Measurements from ENCODE around the gene CRB2.

Gene CRB2

GRCh38 chr9:123406016-123406415 lies 50.0 kb downstream of the CRB2 start:
- TF ChIP-seq, protein P1, sequence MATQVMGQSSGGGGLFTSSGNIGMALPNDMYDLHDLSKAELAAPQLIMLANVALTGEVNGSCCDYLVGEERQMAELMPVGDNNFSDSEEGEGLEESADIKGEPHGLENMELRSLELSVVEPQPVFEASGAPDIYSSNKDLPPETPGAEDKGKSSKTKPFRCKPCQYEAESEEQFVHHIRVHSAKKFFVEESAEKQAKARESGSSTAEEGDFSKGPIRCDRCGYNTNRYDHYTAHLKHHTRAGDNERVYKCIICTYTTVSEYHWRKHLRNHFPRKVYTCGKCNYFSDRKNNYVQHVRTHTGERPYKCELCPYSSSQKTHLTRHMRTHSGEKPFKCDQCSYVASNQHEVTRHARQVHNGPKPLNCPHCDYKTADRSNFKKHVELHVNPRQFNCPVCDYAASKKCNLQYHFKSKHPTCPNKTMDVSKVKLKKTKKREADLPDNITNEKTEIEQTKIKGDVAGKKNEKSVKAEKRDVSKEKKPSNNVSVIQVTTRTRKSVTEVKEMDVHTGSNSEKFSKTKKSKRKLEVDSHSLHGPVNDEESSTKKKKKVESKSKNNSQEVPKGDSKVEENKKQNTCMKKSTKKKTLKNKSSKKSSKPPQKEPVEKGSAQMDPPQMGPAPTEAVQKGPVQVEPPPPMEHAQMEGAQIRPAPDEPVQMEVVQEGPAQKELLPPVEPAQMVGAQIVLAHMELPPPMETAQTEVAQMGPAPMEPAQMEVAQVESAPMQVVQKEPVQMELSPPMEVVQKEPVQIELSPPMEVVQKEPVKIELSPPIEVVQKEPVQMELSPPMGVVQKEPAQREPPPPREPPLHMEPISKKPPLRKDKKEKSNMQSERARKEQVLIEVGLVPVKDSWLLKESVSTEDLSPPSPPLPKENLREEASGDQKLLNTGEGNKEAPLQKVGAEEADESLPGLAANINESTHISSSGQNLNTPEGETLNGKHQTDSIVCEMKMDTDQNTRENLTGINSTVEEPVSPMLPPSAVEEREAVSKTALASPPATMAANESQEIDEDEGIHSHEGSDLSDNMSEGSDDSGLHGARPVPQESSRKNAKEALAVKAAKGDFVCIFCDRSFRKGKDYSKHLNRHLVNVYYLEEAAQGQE (IDR thresholded peaks at IDR 0.05; ENCODE audit: insufficient replicate concordance, low read depth) = no peak
- TF ChIP-seq POLR2AphosphoS5 (IDR thresholded peaks at IDR 0.05; ENCODE audit: low read depth) (no peak), GABPA (IDR thresholded peaks at IDR 0.05; ENCODE audit: low read depth) (no peak), SPI1 (IDR thresholded peaks at IDR 0.05; ENCODE audit: borderline replicate concordance, low read depth) (no peak)
- TF ChIP-seq, protein P2, sequence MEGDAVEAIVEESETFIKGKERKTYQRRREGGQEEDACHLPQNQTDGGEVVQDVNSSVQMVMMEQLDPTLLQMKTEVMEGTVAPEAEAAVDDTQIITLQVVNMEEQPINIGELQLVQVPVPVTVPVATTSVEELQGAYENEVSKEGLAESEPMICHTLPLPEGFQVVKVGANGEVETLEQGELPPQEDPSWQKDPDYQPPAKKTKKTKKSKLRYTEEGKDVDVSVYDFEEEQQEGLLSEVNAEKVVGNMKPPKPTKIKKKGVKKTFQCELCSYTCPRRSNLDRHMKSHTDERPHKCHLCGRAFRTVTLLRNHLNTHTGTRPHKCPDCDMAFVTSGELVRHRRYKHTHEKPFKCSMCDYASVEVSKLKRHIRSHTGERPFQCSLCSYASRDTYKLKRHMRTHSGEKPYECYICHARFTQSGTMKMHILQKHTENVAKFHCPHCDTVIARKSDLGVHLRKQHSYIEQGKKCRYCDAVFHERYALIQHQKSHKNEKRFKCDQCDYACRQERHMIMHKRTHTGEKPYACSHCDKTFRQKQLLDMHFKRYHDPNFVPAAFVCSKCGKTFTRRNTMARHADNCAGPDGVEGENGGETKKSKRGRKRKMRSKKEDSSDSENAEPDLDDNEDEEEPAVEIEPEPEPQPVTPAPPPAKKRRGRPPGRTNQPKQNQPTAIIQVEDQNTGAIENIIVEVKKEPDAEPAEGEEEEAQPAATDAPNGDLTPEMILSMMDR (IDR thresholded peaks at IDR 0.05; ENCODE audit: insufficient read depth, low read length) = no peak
- no peak overlapping the region for H3K4me3 ChIP-seq (replicated peaks; ENCODE audit: insufficient read depth, low read length)
- no peak for DNase-seq (ENCODE audit: low read depth in 1 of 2, low spot score in 1 of 2)
- H3K27ac ChIP-seq (replicated peaks) = no peak overlapping the region
- H3K27me3 ChIP-seq (ENCODE audit: insufficient read depth, poor library complexity, severe bottlenecking) = no peaks in the 10 kb centered on the region

DNA sequence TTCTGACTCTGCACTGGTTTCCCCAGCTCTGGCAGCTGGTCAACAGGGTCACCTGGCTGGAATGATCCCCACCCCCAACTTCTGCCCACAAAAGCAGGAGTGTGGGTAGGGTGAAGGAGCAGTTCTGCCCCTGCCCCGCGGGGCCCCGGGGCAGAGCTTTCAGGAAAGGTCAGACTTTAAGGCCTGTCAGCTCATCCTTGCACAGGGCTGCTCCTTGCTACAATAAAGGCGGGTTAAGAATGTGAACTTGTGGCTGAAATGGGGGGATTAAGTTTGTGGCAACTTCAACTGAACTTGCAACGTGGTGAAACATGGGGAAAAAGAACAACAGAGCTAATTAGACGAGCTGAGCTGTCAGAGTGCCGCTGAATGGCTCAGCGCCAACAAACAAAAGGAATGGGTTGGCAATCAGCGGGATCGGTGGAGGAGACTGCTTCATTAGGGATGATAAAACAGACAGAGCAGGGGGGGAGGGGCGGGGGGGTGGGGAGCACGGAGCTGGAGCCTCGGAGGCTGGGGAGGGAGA lies 50.8 kb downstream of the CRB2 start:
- no peak overlapping the region for H3K4me3 ChIP-seq (replicated peaks; ENCODE audit: insufficient read depth, low read length)
- no peak overlapping the region for H3K27ac ChIP-seq (replicated peaks)
- no peak for DNase-seq (ENCODE audit: low read depth in 1 of 2, low spot score in 1 of 2)
- TF ChIP-seq, protein P1 (IDR thresholded peaks at IDR 0.05; ENCODE audit: insufficient replicate concordance, low read depth) = no peak
- TF ChIP-seq SPI1 (IDR thresholded peaks at IDR 0.05; ENCODE audit: borderline replicate concordance, low read depth) (no peak), GABPA (IDR thresholded peaks at IDR 0.05; ENCODE audit: low read depth) (no peak), POLR2AphosphoS5 (IDR thresholded peaks at IDR 0.05; ENCODE audit: low read depth) (no peak)
- TF ChIP-seq, protein P2 (IDR thresholded peaks at IDR 0.05; ENCODE audit: insufficient read depth, low read length) = no peak
- no peaks in the 10 kb centered on the region for H3K27me3 ChIP-seq (ENCODE audit: insufficient read depth, poor library complexity, severe bottlenecking)

DNA sequence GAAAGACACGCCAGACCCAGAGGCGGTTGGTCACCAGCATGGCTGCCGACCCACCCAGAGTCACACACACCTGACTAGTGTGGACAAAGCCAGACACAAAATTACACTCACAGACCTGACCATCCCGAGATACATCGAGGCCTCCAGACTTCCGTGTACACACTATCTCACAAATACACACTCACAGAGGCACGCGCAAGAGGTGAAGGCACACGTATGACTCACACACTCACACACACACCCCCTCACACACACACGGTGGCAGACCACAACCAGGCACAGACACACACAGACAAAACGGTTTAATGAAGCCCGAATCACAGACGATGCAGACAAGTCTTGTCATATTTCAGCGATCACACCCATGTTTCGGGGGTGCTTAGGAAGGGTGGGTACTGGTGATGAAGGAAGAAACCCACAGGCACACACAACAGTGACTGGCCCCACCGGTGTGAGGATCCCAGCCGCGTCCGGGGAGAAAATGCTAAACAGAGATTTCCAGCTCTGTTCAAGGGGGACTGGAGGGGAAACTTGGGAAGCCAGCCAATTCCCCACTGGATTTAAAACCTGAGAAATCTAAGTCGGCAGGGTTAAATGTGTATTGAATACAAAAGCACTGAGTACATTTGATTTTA lies 51.3 kb downstream of the CRB2 start:
- DNase-seq (ENCODE audit: low read depth in 1 of 2, low spot score in 1 of 2) = no peak
- TF ChIP-seq GABPA (IDR thresholded peaks at IDR 0.05; ENCODE audit: low read depth) (no peak), SPI1 (IDR thresholded peaks at IDR 0.05; ENCODE audit: borderline replicate concordance, low read depth) (no peak), POLR2AphosphoS5 (IDR thresholded peaks at IDR 0.05; ENCODE audit: low read depth) (no peak)
- TF ChIP-seq, protein P2 (IDR thresholded peaks at IDR 0.05; ENCODE audit: insufficient read depth, low read length) = no peak
- TF ChIP-seq, protein P1 (IDR thresholded peaks at IDR 0.05; ENCODE audit: insufficient replicate concordance, low read depth) = no peak
- Histone ChIP-seq H3K4me3 (replicated peaks; ENCODE audit: insufficient read depth, low read length) (no peak overlapping the region), H3K27ac (replicated peaks) (no peak overlapping the region), H3K27me3 (ENCODE audit: insufficient read depth, poor library complexity, severe bottlenecking) (no peaks in the 10 kb centered on the region)
